ENCODE data around the gene NUAK1.

Gene NUAK1

DNA sequence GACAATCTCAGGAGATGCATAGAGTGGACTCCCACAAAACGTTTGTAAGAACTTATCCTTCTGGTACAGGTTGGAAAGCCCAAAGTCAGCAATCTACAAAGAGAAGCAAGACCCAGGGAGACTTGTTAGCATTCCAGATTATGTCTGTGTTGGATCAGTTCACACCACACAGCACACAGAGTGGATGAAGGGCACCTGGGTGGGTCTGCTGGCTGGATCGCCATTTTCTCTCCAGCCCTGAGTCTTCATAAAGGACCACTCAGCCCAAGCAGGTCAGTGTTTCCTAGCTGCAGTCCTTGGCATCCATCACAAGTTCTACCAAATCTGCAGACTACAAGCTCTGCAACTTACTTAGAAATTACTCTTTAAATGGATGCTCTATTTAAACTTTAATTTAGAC is 66.0 kb downstream of the NUAK1 start:
- Histone ChIP-seq H3K4me1 (ENCODE audit: control insufficient read depth, insufficient read depth, low read length) (no peaks in the 10 kb centered on the region), H3K9ac (ENCODE audit: low read depth, low read length) (no peak overlapping the region), H3K4me3 (ENCODE audit: low read depth, low read length) (no peak overlapping the region), H3K9me3 (ENCODE audit: control insufficient read depth, insufficient read depth, low read length) (no peaks in the 10 kb centered on the region), H3K36me3 (ENCODE audit: control insufficient read depth, insufficient read depth, low read length) (peaks cover 4% of the 10 kb centered on the region), H3K27me3 (ENCODE audit: control insufficient read depth, insufficient read depth, low read length) (no peaks in the 10 kb centered on the region)

DNA sequence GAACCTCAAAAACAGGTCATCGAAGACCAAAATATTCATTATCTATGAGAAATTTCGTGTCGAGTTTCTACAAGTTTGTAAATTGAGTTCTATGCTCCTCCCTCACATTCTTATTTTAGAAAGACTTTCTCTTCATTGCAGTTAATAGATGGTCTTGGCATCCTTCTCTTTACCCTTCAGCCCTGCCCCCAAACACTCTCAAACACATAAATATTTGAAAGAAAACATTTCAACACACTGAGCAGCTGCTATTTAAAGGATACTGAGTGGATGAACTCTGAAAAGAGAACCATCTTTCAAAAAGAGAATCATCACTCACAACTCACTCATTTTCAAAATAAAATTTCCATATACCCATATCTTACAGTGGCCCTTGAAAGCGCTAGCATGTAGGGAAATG is 67.1 kb downstream of the NUAK1 start:
- H3K27me3 ChIP-seq (ENCODE audit: control insufficient read depth, insufficient read depth, low read length) = no peaks in the 10 kb centered on the region
- no peaks in the 10 kb centered on the region for H3K9me3 ChIP-seq (ENCODE audit: control insufficient read depth, insufficient read depth, low read length)
- H3K4me1 ChIP-seq (ENCODE audit: control insufficient read depth, insufficient read depth, low read length) = no peaks in the 10 kb centered on the region
- H3K9ac ChIP-seq (ENCODE audit: low read depth, low read length) = no peak overlapping the region
- no peak overlapping the region for H3K4me3 ChIP-seq (ENCODE audit: low read depth, low read length)
- peaks cover 8% of the 10 kb centered on the region for H3K36me3 ChIP-seq (ENCODE audit: control insufficient read depth, insufficient read depth, low read length)

DNA sequence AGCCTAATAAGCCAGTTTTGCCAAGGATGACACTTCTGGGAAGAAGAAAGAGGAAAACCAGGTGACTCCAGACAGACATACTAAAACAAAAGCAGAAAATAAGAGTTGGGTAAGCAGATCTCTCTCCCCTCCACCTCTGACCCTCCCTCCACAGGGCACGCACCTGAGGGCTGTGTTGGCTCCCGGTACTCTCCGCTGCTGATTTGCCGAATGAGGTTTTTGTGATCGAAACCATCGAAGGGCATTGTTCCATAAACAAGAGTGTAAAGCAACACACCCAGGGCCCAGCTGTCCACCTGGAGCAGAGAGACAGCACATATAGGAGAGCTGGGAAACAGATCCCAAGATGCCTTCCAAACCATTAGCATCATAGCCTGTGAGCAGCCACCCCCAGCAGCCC is 68.1 kb downstream of the NUAK1 start:
- no peak overlapping the region for H3K4me3 ChIP-seq (ENCODE audit: low read depth, low read length)
- no peaks in the 10 kb centered on the region for H3K9me3 ChIP-seq (ENCODE audit: control insufficient read depth, insufficient read depth, low read length)
- no peaks in the 10 kb centered on the region for H3K27me3 ChIP-seq (ENCODE audit: control insufficient read depth, insufficient read depth, low read length)
- no peak overlapping the region for H3K9ac ChIP-seq (ENCODE audit: low read depth, low read length)
- H3K4me1 ChIP-seq (ENCODE audit: control insufficient read depth, insufficient read depth, low read length) = no peaks in the 10 kb centered on the region
- peaks cover 8% of the 10 kb centered on the region for H3K36me3 ChIP-seq (ENCODE audit: control insufficient read depth, insufficient read depth, low read length)

DNA sequence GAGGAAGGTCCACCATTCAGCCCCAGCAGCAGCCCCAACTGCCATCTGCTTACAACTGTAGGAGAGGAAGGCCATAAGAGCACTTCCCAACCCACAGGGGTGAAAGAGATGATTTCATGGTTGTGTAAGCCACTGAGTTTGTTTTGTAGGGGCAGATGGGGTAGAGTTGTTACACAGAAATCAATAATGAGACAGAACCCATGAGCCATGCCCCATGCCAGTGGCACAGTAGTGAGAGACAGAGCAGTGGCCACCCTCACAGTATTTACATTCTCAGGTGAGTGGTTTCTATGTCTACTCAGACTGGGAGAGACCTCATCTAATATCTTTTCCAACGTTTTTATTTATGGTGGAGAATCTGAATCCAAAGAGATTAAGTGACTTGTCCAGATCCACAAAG is 68.6 kb downstream of the NUAK1 start:
- H3K4me1 ChIP-seq (ENCODE audit: control insufficient read depth, insufficient read depth, low read length) = no peaks in the 10 kb centered on the region
- H3K36me3 ChIP-seq (ENCODE audit: control insufficient read depth, insufficient read depth, low read length) = peaks cover 8% of the 10 kb centered on the region
- H3K9me3 ChIP-seq (ENCODE audit: control insufficient read depth, insufficient read depth, low read length) = no peaks in the 10 kb centered on the region
- H3K4me3 ChIP-seq (ENCODE audit: low read depth, low read length) = no peak overlapping the region
- no peaks in the 10 kb centered on the region for H3K27me3 ChIP-seq (ENCODE audit: control insufficient read depth, insufficient read depth, low read length)
- no peak overlapping the region for H3K9ac ChIP-seq (ENCODE audit: low read depth, low read length)

DNA sequence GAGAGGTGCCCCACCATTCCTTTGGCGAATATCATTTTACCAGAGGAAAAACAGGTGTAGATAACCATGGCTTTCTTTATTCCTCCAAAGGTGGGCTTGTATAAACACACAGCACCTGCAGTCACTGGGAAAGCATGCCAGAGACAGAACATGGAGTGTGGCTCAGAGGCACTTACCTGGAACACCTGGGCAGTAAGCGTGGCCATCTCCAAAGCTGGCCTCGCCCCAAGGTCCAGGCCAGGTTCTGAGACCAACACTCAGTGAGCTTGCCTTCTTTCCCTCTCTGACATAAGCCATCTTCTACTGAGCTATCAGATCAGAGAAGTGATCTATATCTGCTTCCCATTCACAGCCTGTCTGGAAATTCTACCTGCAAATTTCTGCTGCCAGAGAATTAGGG is 70.5 kb downstream of the NUAK1 start:
- H3K9ac ChIP-seq (ENCODE audit: low read depth, low read length) = no peak overlapping the region
- no peaks in the 10 kb centered on the region for H3K4me1 ChIP-seq (ENCODE audit: control insufficient read depth, insufficient read depth, low read length)
- H3K36me3 ChIP-seq (ENCODE audit: control insufficient read depth, insufficient read depth, low read length) = peaks cover 8% of the 10 kb centered on the region

DNA sequence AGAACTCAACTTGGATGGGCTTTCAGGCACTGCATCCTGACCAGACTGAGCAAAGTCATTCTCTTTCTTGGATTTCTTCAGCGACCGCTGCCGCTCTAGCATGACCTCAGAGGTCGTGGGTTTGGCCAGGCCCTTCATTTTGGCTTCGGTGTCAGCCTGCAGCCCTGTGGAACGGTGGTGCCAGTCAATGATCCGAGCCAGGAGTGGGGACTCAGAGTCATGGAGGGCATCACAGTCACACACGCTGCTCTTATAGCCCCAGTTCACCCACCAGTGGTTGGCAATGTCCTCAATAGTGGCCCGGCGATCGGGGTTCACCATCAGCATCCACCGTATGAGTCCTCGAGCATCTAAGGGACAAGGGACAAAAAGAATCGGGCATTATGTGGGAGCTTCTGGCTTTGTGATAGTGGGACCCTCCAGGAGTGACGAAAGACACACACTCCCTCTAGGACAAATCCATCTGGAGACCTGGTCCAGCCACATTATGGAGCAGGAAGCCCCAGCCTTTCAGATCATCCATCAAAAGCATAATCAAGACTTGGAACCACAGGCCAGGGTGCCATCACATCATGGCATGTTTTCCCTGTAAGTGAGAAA is 71.0 kb downstream of the NUAK1 start:
- Histone ChIP-seq H3K36me3 (ENCODE audit: control insufficient read depth, insufficient read depth, low read length) (peaks cover 8% of the 10 kb centered on the region), H3K27me3 (ENCODE audit: control insufficient read depth, insufficient read depth, low read length) (no peaks in the 10 kb centered on the region)

More for the DNA sequence above, 70.5 kb downstream of the NUAK1 start:
- Histone ChIP-seq H3K4me3 (ENCODE audit: low read depth, low read length) (no peak overlapping the region), H3K9me3 (ENCODE audit: control insufficient read depth, insufficient read depth, low read length) (no peaks in the 10 kb centered on the region), H3K27me3 (ENCODE audit: control insufficient read depth, insufficient read depth, low read length) (no peaks in the 10 kb centered on the region)

DNA sequence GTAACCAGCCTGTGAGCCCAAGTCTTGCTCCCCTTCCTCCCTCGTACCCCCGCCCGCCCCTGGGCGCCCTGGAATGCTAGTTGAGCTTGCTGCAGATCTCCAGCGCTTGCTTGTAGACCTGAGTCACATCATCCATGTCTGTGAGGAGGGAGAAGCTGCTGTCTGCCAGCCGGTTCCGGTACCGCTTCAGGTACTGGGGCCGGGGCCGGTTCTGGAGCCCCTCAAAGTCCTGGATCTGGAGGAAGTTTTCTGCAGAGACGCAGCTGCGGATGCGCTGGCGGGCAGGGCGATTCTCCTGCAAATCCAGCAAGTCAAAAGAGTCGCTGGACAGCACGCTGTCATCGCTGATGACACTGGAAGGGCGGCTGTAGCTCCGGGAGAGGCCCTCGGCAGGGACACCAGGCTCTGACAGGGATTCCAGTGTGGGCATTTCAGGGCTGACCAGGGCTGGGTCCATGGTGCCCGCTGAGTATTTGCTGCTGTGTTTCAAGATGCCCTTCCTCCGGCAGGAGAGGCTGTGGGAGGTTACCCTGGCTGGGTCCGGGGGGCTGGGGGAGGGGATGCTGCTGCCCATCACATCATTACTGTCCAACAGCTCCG is 71.9 kb downstream of the NUAK1 start:
- Histone ChIP-seq H3K9me3 (ENCODE audit: control insufficient read depth, insufficient read depth, low read length) (no peaks in the 10 kb centered on the region), H3K9ac (ENCODE audit: low read depth, low read length) (no peak overlapping the region)

More for the DNA sequence above, 71.0 kb downstream of the NUAK1 start:
- Histone ChIP-seq H3K9ac (ENCODE audit: low read depth, low read length) (no peak overlapping the region), H3K4me3 (ENCODE audit: low read depth, low read length) (no peak overlapping the region), H3K4me1 (ENCODE audit: control insufficient read depth, insufficient read depth, low read length) (no peaks in the 10 kb centered on the region), H3K9me3 (ENCODE audit: control insufficient read depth, insufficient read depth, low read length) (no peaks in the 10 kb centered on the region)

DNA sequence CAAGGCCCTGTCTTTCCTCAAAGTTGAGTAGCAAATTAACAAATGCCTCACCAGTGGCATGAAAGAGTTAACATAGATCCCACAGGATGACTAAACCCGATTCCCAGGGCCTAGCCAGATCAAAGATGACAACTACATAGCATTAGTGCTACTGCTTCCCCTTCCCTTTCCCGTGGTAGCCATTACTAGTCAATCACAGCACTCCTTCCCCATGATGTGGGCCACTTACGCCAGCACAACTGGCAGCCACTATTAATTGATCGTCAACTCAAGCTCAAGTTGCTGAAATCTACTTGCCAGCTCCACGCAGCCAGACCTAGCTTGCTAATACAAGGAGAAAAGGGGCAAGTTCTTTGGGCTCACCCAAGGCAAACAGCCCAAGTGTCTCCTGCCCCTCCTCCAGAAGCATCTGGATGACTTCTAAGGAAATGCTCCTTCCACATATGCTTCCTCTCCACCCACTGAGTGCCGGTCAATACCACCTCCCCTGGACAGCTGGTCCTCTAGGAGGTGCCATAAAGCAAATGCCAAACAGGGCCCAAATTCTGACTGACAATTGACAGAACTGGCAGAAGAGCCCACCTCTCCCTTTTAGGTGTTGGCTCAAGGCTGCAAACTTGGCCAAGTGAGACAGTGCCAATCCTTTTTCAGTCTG is 72.6 kb downstream of the NUAK1 start:
- no peaks in the 10 kb centered on the region for H3K9me3 ChIP-seq (ENCODE audit: control insufficient read depth, insufficient read depth, low read length)
- H3K36me3 ChIP-seq (ENCODE audit: control insufficient read depth, insufficient read depth, low read length) = peaks cover 8% of the 10 kb centered on the region
- no peaks in the 10 kb centered on the region for H3K4me1 ChIP-seq (ENCODE audit: control insufficient read depth, insufficient read depth, low read length)
- H3K27me3 ChIP-seq (ENCODE audit: control insufficient read depth, insufficient read depth, low read length) = no peaks in the 10 kb centered on the region
- no peak overlapping the region for H3K4me3 ChIP-seq (ENCODE audit: low read depth, low read length)
- H3K9ac ChIP-seq (ENCODE audit: low read depth, low read length) = no peak overlapping the region

More for the DNA sequence above, 71.9 kb downstream of the NUAK1 start:
- H3K4me3 ChIP-seq (ENCODE audit: low read depth, low read length) = no peak overlapping the region
- H3K4me1 ChIP-seq (ENCODE audit: control insufficient read depth, insufficient read depth, low read length) = no peaks in the 10 kb centered on the region
- peaks cover 8% of the 10 kb centered on the region for H3K36me3 ChIP-seq (ENCODE audit: control insufficient read depth, insufficient read depth, low read length)
- no peaks in the 10 kb centered on the region for H3K27me3 ChIP-seq (ENCODE audit: control insufficient read depth, insufficient read depth, low read length)

DNA sequence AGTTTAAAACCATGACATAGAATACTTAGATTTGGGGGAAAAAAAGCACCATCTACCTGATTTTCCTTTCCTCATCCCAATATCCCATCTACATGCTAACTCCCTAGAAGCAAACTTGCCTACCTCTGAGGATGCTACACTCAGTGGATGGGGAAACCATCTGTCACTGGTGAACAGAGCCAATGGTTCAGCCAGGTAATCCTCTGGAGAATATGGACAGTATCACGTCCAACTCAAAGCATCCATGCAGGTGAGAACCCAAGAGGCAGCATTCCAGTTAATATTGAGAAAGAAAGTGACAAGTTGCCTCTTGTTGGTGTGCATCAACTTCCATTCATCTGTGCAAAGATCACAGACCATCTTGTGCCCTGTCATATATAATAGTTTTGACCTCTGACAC is 73.2 kb downstream of the NUAK1 start:
- peaks cover 8% of the 10 kb centered on the region for H3K36me3 ChIP-seq (ENCODE audit: control insufficient read depth, insufficient read depth, low read length)
- H3K4me1 ChIP-seq (ENCODE audit: control insufficient read depth, insufficient read depth, low read length) = no peaks in the 10 kb centered on the region
- H3K9ac ChIP-seq (ENCODE audit: low read depth, low read length) = no peak overlapping the region
- H3K9me3 ChIP-seq (ENCODE audit: control insufficient read depth, insufficient read depth, low read length) = no peaks in the 10 kb centered on the region
- H3K4me3 ChIP-seq (ENCODE audit: low read depth, low read length) = no peak overlapping the region
- H3K27me3 ChIP-seq (ENCODE audit: control insufficient read depth, insufficient read depth, low read length) = no peaks in the 10 kb centered on the region

DNA sequence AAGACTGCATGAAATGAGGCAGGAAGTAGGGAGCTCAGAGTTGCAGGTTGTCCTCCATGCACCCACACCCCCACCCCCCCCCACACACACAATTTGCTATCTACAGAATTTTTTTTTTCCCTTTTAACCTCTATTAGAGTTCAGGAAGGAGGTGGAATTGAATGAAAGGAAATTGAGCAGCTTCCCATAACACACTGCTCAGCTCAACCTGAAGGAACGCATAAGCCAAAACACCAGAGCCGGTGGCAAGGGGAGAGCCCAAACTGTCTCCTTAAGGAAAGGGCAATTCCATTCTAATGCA is 74.1 kb downstream of the NUAK1 start:
- Histone ChIP-seq H3K9ac (ENCODE audit: low read depth, low read length) (no peak overlapping the region), H3K4me1 (ENCODE audit: control insufficient read depth, insufficient read depth, low read length) (no peaks in the 10 kb centered on the region), H3K36me3 (ENCODE audit: control insufficient read depth, insufficient read depth, low read length) (peaks cover 8% of the 10 kb centered on the region), H3K9me3 (ENCODE audit: control insufficient read depth, insufficient read depth, low read length) (no peaks in the 10 kb centered on the region), H3K27me3 (ENCODE audit: control insufficient read depth, insufficient read depth, low read length) (no peaks in the 10 kb centered on the region), H3K4me3 (ENCODE audit: low read depth, low read length) (no peak overlapping the region)

DNA sequence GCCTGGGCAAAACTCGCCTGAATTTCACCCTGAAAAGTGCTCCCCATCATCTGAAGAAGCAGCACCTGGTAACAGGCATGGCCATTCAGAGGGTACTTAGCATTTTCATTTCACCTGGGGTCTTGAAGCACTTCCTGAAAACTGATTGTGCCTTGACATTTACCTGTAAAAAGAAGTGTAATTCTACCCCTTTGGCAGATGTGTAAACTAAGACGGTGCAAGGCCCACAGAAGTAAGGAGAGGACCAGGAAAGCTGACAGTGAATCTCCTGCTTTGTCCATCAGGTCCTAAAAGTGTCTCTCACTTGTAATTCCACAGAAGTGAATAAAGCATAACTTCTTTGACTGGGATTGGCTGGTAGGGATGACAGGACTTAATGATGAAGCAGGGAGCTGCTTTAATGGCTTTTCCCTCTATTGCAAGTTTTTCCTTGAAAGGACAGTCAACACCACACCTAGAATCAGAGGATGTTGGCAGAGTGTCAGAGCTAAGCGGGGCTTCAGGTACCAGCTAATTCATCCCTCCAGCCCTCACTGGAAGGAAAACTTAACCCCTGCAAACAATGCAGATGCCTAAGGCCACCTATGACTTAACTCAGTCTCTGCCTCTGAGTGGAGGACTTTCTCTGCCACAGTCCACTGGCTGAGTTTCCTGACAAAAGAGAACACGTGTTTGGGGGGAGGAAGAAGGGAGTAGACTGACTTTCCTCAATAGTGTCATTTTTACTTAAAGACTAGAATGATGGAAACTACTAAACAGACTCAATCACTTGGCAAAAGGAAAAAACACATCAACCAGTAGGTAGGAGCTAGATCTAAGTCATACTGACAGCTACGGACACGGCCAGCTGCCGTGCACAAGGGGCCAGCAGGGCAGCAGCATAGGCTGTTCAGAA is 74.7 kb downstream of the NUAK1 start:
- H3K4me1 ChIP-seq (ENCODE audit: control insufficient read depth, insufficient read depth, low read length) = no peaks in the 10 kb centered on the region
- no peaks in the 10 kb centered on the region for H3K9me3 ChIP-seq (ENCODE audit: control insufficient read depth, insufficient read depth, low read length)
- no peaks in the 10 kb centered on the region for H3K27me3 ChIP-seq (ENCODE audit: control insufficient read depth, insufficient read depth, low read length)
- no peak overlapping the region for H3K9ac ChIP-seq (ENCODE audit: low read depth, low read length)
- H3K4me3 ChIP-seq (ENCODE audit: low read depth, low read length) = no peak overlapping the region
- H3K36me3 ChIP-seq (ENCODE audit: control insufficient read depth, insufficient read depth, low read length) = peaks cover 8% of the 10 kb centered on the region

All from iPS-15b (cell line).